ENCODE results near the gene FAM124A. TPM values are rescaled to one million over a fixed set of nuclear protein-coding genes. Genes with fewer than 3 reads are reported as not detected.

The FAM124A gene
- total and polyA plus RNA-seq, 2 of the 8 experiments (the other 6 are each of a cell fraction or from before 2014, with no cell fraction given): 40.7 to 49.9 TPM

DNA sequence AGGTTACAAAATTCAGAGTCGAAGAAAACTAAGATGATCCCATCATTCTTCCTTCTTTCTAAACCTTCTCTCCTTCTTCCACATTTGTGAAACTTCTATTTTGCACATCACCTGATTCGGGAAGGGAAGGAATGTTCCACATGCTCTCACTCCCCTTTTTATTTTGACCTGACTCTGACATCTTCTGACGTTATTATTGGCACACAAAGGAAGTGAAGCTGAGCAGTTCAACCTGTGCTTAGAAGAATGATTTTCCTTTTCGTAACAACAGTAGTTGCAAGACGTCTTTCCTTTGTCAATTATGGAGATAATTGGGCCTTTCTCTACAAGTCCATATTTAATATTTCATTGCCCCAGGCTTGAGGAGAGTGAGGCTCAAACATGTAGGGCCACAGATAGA lies 18.0 kb downstream of the FAM124A start (continued):
- TF ChIP-seq CHD7 (IDR thresholded peaks at IDR 0.05; ENCODE audit: insufficient replicate concordance, low read length) (no peak), NANOG (IDR thresholded peaks at IDR 0.05; ENCODE audit: insufficient read depth, low read depth, low read length, poor library complexity, severe bottlenecking) (no peak), ATF2 (IDR thresholded peaks at IDR 0.05; ENCODE audit: low read length) (no peak), CHD2 (IDR thresholded peaks at IDR 0.05; ENCODE audit: low read length) (no peak), SUZ12 (IDR thresholded peaks at IDR 0.05; ENCODE audit: low read length) (no peak), BCL11A (IDR thresholded peaks at IDR 0.05; ENCODE audit: low read depth in 2 of 2, low read length in 2 of 2) (no peak), FOSL1 (IDR thresholded peaks at IDR 0.05; ENCODE audit: insufficient read depth, low read depth, low read length) (no peak), SP4 (IDR thresholded peaks at IDR 0.05; ENCODE audit: low read length) (no peak), JUND (IDR thresholded peaks at IDR 0.05; ENCODE audit: low read length) (no peak)
- TF ChIP-seq, protein P1, sequence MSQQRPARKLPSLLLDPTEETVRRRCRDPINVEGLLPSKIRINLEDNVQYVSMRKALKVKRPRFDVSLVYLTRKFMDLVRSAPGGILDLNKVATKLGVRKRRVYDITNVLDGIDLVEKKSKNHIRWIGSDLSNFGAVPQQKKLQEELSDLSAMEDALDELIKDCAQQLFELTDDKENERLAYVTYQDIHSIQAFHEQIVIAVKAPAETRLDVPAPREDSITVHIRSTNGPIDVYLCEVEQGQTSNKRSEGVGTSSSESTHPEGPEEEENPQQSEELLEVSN (IDR thresholded peaks at IDR 0.05): no peak

Data from H1 (cell line).